DND-41 (cell line): ENCODE measurements around the gene SFXN4.

Source experiments
- ATAC-seq: fragments of 200-7000 bp; cut with Tn5 transposase; 3 replicates; pipeline ENCODE4 v1.9.1; 2021; ENCODE audit warnings: low read depth; ENCODE audit not compliant: insufficient read depth
- DNase-seq: peaks from one replicate; pipeline ENCODE4 v3.0.0-alpha.2; 2020
- H2AFZ ChIP-seq: 2 replicates; pipeline ENCODE4 v1.6.0; 2012; ENCODE audit warnings: low read depth, low read length
- H3K27ac ChIP-seq: 2 replicates; pipeline ENCODE4 v1.5.1; 2012; ENCODE audit warnings: low read length, inconsistent platforms
- H3K27me3 ChIP-seq: fragments of 200-600 bp; sonication (generic); 2 replicates; pipeline ENCODE4 v1.6.0; 2012; ENCODE audit warnings: low read length, mild to moderate bottlenecking, inconsistent platforms; ENCODE audit not compliant: insufficient read depth, poor library complexity
- H3K36me3 ChIP-seq: 2 replicates; pipeline ENCODE4 v1.5.1; 2012; ENCODE audit warnings: low read length, inconsistent platforms; ENCODE audit not compliant: insufficient read depth
- H3K4me1 ChIP-seq: 2 replicates; pipeline ENCODE4 v1.5.1; 2012; ENCODE audit warnings: mild to moderate bottlenecking, low read length; ENCODE audit not compliant: insufficient read depth
- H3K4me2 ChIP-seq: 2 replicates; pipeline ENCODE4 v1.6.0; 2012; ENCODE audit warnings: mild to moderate bottlenecking, moderate library complexity, low read length, inconsistent platforms; ENCODE audit not compliant: insufficient read depth
- H3K4me3 ChIP-seq, 2 experiments: fragments of 200-600 bp in 1 of 2; shearing (Covaris generic) in 1 of 2; 2 replicates each; pipeline ENCODE4 v1.5.1; 2012 to 2016; ENCODE audit warnings: inconsistent platforms in 2 of 2, low read length in 2 of 2, mild to moderate bottlenecking in 2 of 2, low read depth in 1 of 2, moderate library complexity in 1 of 2
- H3K79me2 ChIP-seq: 2 replicates; pipeline ENCODE4 v1.6.0; 2012; ENCODE audit warnings: low read length, inconsistent platforms; ENCODE audit not compliant: insufficient read depth
- H3K9ac ChIP-seq: 2 replicates; pipeline ENCODE4 v1.6.0; 2012; ENCODE audit warnings: low read depth, mild to moderate bottlenecking, inconsistent platforms, low read length, moderate library complexity
- H3K9me3 ChIP-seq: 2 replicates; pipeline ENCODE4 v1.5.1; 2012; ENCODE audit warnings: low read length, moderate library complexity, mild to moderate bottlenecking, inconsistent platforms; ENCODE audit not compliant: insufficient read depth, severe bottlenecking
- H4K20me1 ChIP-seq: 2 replicates; pipeline ENCODE4 v1.6.0; 2012; ENCODE audit warnings: low read length; ENCODE audit not compliant: insufficient read depth
- EZH2 ChIP-seq: IDR thresholded peaks from 3 replicates; pipeline ENCODE4 v1.6.1; 2012; ENCODE audit warnings: borderline replicate concordance, low read depth, mild to moderate bottlenecking, moderate library complexity, low read length, inconsistent platforms; ENCODE audit not compliant: severe bottlenecking
- TF ChIP-seq, protein P1 (sequence below): IDR thresholded peaks from 2 replicates; pipeline ENCODE4 v1.5.1; 2012; ENCODE audit warnings: borderline replicate concordance, low read length, moderate library complexity, mild to moderate bottlenecking; ENCODE audit not compliant: poor library complexity, severe bottlenecking; ENCODE audit errors: extremely low read depth

Gene SFXN4

GRCh38 chr10:119210633-119211032 lies 45.1 kb upstream of the SFXN4 start:
- Histone ChIP-seq H3K27ac (peak overlapping the region; percentile 97), H3K27me3 (no peaks in the 10 kb centered on the region), H3K36me3 (no peaks in the 10 kb centered on the region; the same call in 1 of the 2 replicates), H3K79me2 (peaks cover 64% of the 10 kb centered on the region), H3K9me3 (no peaks in the 10 kb centered on the region), H4K20me1 (no peaks in the 10 kb centered on the region), H3K4me1 (peaks cover 74% of the 10 kb centered on the region), H3K4me3 (no peak overlapping the region), H3K4me2 (peak overlapping the region; percentile 86), H2AFZ (no peak overlapping the region), H3K9ac (peak overlapping the region; percentile 80)
- TF ChIP-seq, protein P1, sequence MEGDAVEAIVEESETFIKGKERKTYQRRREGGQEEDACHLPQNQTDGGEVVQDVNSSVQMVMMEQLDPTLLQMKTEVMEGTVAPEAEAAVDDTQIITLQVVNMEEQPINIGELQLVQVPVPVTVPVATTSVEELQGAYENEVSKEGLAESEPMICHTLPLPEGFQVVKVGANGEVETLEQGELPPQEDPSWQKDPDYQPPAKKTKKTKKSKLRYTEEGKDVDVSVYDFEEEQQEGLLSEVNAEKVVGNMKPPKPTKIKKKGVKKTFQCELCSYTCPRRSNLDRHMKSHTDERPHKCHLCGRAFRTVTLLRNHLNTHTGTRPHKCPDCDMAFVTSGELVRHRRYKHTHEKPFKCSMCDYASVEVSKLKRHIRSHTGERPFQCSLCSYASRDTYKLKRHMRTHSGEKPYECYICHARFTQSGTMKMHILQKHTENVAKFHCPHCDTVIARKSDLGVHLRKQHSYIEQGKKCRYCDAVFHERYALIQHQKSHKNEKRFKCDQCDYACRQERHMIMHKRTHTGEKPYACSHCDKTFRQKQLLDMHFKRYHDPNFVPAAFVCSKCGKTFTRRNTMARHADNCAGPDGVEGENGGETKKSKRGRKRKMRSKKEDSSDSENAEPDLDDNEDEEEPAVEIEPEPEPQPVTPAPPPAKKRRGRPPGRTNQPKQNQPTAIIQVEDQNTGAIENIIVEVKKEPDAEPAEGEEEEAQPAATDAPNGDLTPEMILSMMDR = no peak
- TF ChIP-seq EZH2 = no peak
- no peak for ATAC-seq
- DNase-seq = no peak

GRCh38 chr10:119209736-119210355 lies 44.3 kb upstream of the SFXN4 start:
- H3K9ac ChIP-seq = peak overlapping the region; percentile 80
- H3K4me3 ChIP-seq = peak overlapping the region in 1 of 2 experiments; percentile 90; a peak in 2 of 4 replicates
- peak overlapping the region; percentile 57 for H2AFZ ChIP-seq

DNA sequence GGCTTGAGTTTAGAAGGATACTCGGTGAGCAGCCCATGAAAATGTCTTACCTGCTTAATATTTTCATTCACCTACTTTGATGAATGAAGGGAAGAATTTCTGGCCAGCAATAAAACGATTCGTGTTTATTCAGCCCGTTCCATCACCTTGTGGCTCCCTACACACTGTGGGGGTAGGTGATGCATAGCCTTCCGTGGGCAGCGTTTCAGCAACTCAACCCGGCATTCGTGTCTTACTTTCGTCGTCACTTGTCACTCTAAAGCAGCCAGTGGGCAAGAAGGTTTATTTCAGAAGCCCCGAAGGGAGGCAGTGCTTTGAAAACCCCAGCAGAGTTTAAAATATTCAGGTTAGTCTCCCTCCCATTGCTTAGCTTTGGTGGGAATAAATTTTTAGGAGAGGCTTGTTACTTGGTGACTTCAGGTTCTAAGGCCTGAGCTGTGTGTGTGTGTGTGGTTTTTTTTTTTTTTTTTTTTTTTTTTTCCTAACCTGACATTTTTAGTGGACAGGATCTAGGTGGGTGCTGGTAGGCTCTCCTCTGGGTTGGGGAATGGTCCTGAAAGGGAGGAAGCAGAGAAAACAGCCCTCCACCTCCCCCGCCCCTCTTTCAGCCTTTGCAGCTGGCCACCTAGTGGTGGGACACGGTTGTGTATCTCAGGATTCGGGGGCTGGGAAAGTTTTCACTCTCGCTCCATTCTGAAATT lies 43.7 kb upstream of the SFXN4 start:
- Histone ChIP-seq H3K9me3 (no peaks in the 10 kb centered on the region), H3K79me2 (peaks cover 49% of the 10 kb centered on the region), H4K20me1 (no peaks in the 10 kb centered on the region), H3K27me3 (no peaks in the 10 kb centered on the region), H3K9ac (peak overlapping the region; percentile 80), H2AFZ (peak overlapping the region; percentile 76), H3K27ac (peak overlapping the region; percentile 65), H3K36me3 (no peaks in the 10 kb centered on the region; the same call in 1 of the 2 replicates), H3K4me1 (peaks cover 71% of the 10 kb centered on the region), H3K4me2 (peak overlapping the region; percentile 86), H3K4me3 (peak overlapping the region; percentile 74 to 90)
- ATAC-seq (no peak), DNase-seq (peak; percentile 77)
- TF ChIP-seq, protein P1 = peak; percentile 98
- TF ChIP-seq EZH2 = no peak

More at GRCh38 chr10:119209736-119210355, 44.3 kb upstream of the SFXN4 start:
- ATAC-seq (no peak), DNase-seq (no peak)
- Histone ChIP-seq H3K36me3 (no peaks in the 10 kb centered on the region; the same call in 1 of the 2 replicates), H3K4me2 (peak overlapping the region; percentile 86), H3K27me3 (no peaks in the 10 kb centered on the region), H3K79me2 (peaks cover 56% of the 10 kb centered on the region), H4K20me1 (no peaks in the 10 kb centered on the region), H3K9me3 (no peaks in the 10 kb centered on the region), H3K4me1 (peaks cover 74% of the 10 kb centered on the region), H3K27ac (peak overlapping the region; percentile 65)
- TF ChIP-seq EZH2 = no peak
- TF ChIP-seq, protein P1 = no peak
